ENCODE results near the gene AGBL4. TPM values are rescaled to one million over a fixed set of nuclear protein-coding genes. Genes with fewer than 3 reads are reported as not detected.
A peak's percentile ranks its signal among the peaks of the same experiment; 100 is the strongest.
"Not testable (repeated sequence)": the region's sequence is repeated elsewhere in the genome, so short reads cannot be mapped to it uniquely, and the experiment has no call there.

The AGBL4 gene
- 0.37 TPM for total RNA-seq
- polyA plus RNA-seq = 0.08 TPM

GRCh38 chr1:50023292-50024159, at the start of gene AGBL4:
Gene AGBL4 (minus strand): TSS chr1:50023954.
- no peaks in the 10 kb centered on the region for H3K36me3 ChIP-seq (ENCODE audit: insufficient read depth)
- no peaks in the 10 kb centered on the region for H3K4me1 ChIP-seq (ENCODE audit: insufficient read depth)
- no peak within 1 kb of the TSS for H3K27ac ChIP-seq (ENCODE audit: low read depth)
- H3K4me3 ChIP-seq (ENCODE audit: low read depth, low read length) = peak within 1 kb of the TSS; percentile 32
- peak; percentile 7 for DNase-seq (ENCODE audit: extremely low spot score)
- WGBS = 6% methylated on average over 56 of the region's 56 CpGs

- H3K4me3 ChIP-seq (ENCODE audit: low read depth, low read length) = no peak overlapping the region
- no peak for DNase-seq (ENCODE audit: extremely low spot score)
- 31% methylated on average over 1 of the region's 1 CpG for WGBS
Measured at GRCh38 chr1:50066806-50067205, 43.1 kb upstream of the AGBL4 start.

GRCh38 chr1:50060279-50060678, 36.5 kb upstream of the AGBL4 start:
- H3K36me3 ChIP-seq (ENCODE audit: insufficient read depth) = no peaks in the 10 kb centered on the region
- H3K4me3 ChIP-seq (ENCODE audit: low read depth, low read length) = no peak overlapping the region
- H3K27ac ChIP-seq (ENCODE audit: low read depth) = no peak overlapping the region
- no peaks in the 10 kb centered on the region for H3K4me1 ChIP-seq (ENCODE audit: insufficient read depth)
- WGBS = 76% methylated on average over 3 of the region's 3 CpGs
- no peak for DNase-seq (ENCODE audit: extremely low spot score)

More at GRCh38 chr1:50066806-50067205, 43.1 kb upstream of the AGBL4 start:
- Histone ChIP-seq H3K4me1 (ENCODE audit: insufficient read depth) (no peaks in the 10 kb centered on the region), H3K27ac (ENCODE audit: low read depth) (no peak overlapping the region), H3K36me3 (ENCODE audit: insufficient read depth) (no peaks in the 10 kb centered on the region)

GRCh38 chr1:50048791-50049190, 25.0 kb upstream of the AGBL4 start:
- H3K4me1 ChIP-seq (ENCODE audit: insufficient read depth) = no peaks in the 10 kb centered on the region
- WGBS = 37% methylated on average over 2 of the region's 2 CpGs
- DNase-seq (ENCODE audit: extremely low spot score) = no peak
- no peaks in the 10 kb centered on the region for H3K36me3 ChIP-seq (ENCODE audit: insufficient read depth)
- H3K4me3 ChIP-seq (ENCODE audit: low read depth, low read length) = no peak overlapping the region
- no peak overlapping the region for H3K27ac ChIP-seq (ENCODE audit: low read depth)

DNA sequence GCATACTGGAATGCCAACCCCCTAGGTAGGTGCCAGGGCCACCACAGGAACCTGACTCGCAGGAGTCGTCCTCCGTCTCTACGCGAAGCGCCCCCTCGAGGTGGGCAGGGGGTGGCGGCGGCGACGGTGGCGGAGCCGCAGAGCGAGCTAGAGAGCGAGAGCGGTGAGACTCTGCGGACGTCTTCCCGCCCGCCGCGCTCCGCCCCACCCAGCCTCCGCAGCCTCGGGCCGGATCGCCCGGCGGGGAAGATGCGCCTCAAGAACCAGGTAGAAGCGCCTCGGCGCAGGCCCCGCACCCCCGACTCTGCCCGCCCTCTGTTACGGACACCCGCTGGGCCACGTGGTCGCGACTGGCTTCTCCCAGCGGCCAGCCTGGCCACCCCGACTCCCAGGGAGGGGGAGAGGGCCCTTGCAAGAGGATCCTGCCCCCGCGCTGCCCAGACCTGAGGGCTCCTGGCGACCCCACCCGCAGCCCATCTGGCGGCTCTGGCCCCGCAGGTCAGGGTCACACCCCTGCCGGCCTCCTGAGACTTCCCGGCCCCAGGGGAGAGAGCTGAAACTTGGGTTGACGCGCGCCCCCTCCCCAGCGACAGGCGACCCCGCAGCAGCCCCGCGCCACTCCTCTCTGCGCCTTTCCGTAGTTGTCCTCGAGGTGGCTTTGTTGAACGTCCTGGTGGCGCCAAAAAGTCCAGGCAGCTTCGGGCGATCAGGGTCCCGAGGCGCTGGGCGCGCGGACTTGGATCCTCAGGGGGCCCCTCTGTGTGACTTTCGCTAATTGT, 24.4 kb upstream of the AGBL4 start:
- H3K36me3 ChIP-seq (ENCODE audit: insufficient read depth) = no peaks in the 10 kb centered on the region
- 2% methylated on average over 72 of the region's 72 CpGs for WGBS
- H3K4me3 ChIP-seq (ENCODE audit: low read depth, low read length) = no peak overlapping the region
- no peaks in the 10 kb centered on the region for H3K4me1 ChIP-seq (ENCODE audit: insufficient read depth)
- no peak for DNase-seq (ENCODE audit: extremely low spot score)
- H3K27ac ChIP-seq (ENCODE audit: low read depth) = no peak overlapping the region

- no peak overlapping the region for H3K4me3 ChIP-seq (ENCODE audit: low read depth, low read length)
- H3K4me1 ChIP-seq (ENCODE audit: insufficient read depth) = no peaks in the 10 kb centered on the region
- no peaks in the 10 kb centered on the region for H3K36me3 ChIP-seq (ENCODE audit: insufficient read depth)
- no peak for DNase-seq (ENCODE audit: extremely low spot score)
- no peak overlapping the region for H3K27ac ChIP-seq (ENCODE audit: low read depth)
- WGBS = 50% methylated on average over 5 of the region's 5 CpGs
Measured at GRCh38 chr1:50038237-50038809, 14.6 kb upstream of the AGBL4 start.

DNA sequence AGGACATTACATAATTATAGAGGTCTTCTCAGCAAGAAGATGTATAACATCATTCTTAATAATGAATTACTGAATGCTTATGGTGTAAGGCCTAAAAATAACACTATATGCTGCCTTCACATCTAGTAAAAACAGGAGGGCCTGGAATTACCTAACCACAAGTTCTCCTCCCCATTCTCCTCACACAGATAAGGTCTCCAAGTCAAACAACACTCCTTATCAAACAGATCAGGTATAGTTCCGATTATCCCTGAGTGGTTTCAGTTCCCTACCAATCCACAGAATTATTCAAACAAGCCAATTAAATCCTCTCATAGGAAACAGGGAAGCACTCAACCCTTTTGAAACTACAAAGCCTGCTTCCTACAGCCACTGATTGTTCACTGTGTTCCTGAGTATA, 4.0 kb upstream of the AGBL4 start:
- Histone ChIP-seq H3K4me3 (ENCODE audit: low read depth, low read length) (no peak overlapping the region), H3K36me3 (ENCODE audit: insufficient read depth) (no peaks in the 10 kb centered on the region), H3K4me1 (ENCODE audit: insufficient read depth) (no peaks in the 10 kb centered on the region), H3K27ac (ENCODE audit: low read depth) (no peak overlapping the region)
- DNase-seq (ENCODE audit: extremely low spot score) = no peak
- 29% methylated on average over 1 of the region's 1 CpG for WGBS

DNA sequence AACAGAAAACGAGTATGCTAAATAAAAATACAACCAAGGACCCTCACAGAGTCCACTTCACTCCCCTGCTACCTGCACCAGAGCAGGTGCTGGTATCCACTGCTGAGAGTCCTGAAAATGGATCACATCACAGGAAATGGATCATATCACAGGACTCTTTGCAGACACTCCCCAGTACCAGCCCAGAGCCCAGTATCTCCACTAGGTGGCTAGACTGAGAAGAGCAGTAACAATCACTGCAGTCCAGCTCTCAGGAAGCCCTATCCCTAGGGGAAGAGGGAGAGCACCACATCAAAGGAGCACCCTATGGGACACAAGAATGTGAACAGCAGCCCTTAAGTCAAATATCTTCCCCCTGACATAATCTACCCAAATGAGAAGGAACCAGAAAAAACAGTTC, 28.0 kb downstream of the AGBL4 start:
- H3K36me3 ChIP-seq (ENCODE audit: insufficient read depth) = no peaks in the 10 kb centered on the region
- no peak overlapping the region for H3K27ac ChIP-seq (ENCODE audit: low read depth)
- H3K4me1 ChIP-seq (ENCODE audit: insufficient read depth) = no peaks in the 10 kb centered on the region
- DNase-seq (ENCODE audit: extremely low spot score) = no peak
- no peak overlapping the region for H3K4me3 ChIP-seq (ENCODE audit: low read depth, low read length)
- WGBS = 12% methylated on average over 1 of the region's 1 CpG

DNA sequence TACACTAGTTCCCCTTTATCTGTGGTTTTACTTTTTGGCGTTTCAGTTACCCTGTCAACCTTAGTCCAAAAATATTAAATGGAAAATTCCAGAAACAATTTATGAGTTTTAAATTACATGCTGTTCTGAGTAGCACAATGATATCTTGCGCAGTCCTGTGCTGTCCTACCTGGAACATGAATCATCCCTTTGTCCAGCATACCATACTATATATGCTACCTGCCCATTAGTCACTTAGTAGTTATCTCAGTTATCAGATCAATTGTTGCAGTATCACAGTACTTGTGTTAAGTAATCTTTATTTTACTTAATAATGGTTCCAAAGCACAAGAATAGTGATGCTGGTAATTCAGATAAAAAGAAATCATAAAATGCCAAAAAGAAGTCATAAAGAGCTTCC, 52.7 kb downstream of the AGBL4 start:
- Histone ChIP-seq H3K27ac (ENCODE audit: low read depth) (no peak overlapping the region), H3K36me3 (ENCODE audit: insufficient read depth) (no peaks in the 10 kb centered on the region), H3K4me1 (ENCODE audit: insufficient read depth) (no peaks in the 10 kb centered on the region), H3K4me3 (ENCODE audit: low read depth, low read length) (no peak overlapping the region)
- no peak for DNase-seq (ENCODE audit: extremely low spot score)
- WGBS = 82% methylated on average over 2 of the region's 2 CpGs

DNA sequence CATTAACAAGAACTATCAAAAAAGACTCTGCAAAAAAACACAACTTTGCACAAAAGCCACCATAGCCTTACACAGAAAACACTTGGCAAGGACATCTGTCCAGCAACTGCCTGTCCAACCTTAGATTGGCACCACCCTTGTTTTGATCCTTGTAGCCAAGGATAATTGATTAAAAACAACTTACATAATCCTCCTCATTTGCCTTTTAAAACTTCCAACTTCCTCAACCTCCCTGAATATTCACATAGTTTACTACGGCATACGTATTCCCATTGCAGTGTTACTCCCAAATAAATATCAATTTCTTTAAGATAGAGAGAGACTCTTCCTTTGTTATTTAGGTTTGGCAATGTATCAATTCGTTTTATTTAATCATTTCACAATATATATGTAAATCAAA, 72.4 kb downstream of the AGBL4 start:
- no peak overlapping the region for H3K4me3 ChIP-seq (ENCODE audit: low read depth, low read length)
- no peak for DNase-seq (ENCODE audit: extremely low spot score)
- no peaks in the 10 kb centered on the region for H3K4me1 ChIP-seq (ENCODE audit: insufficient read depth)
- no peaks in the 10 kb centered on the region for H3K36me3 ChIP-seq (ENCODE audit: insufficient read depth)
- 60% methylated on average over 3 of the region's 3 CpGs for WGBS
- no peak overlapping the region for H3K27ac ChIP-seq (ENCODE audit: low read depth)

GRCh38 chr1:49915301-49915700, 108.5 kb downstream of the AGBL4 start:
- WGBS = 93% methylated on average over 11 of the region's 11 CpGs
- not testable (repeated sequence) for DNase-seq (ENCODE audit: extremely low spot score); H3K4me3 ChIP-seq (ENCODE audit: low read depth, low read length); H3K27ac ChIP-seq (ENCODE audit: low read depth); H3K4me1 ChIP-seq (ENCODE audit: insufficient read depth); H3K36me3 ChIP-seq (ENCODE audit: insufficient read depth)

GRCh38 chr1:49906365-49906764, 117.4 kb downstream of the AGBL4 start:
- H3K4me1 ChIP-seq (ENCODE audit: insufficient read depth) = no peaks in the 10 kb centered on the region
- 75% methylated on average over 3 of the region's 3 CpGs for WGBS
- no peak overlapping the region for H3K27ac ChIP-seq (ENCODE audit: low read depth)
- no peaks in the 10 kb centered on the region for H3K36me3 ChIP-seq (ENCODE audit: insufficient read depth)
- H3K4me3 ChIP-seq (ENCODE audit: low read depth, low read length) = no peak overlapping the region
- DNase-seq (ENCODE audit: extremely low spot score) = no peak

DNA sequence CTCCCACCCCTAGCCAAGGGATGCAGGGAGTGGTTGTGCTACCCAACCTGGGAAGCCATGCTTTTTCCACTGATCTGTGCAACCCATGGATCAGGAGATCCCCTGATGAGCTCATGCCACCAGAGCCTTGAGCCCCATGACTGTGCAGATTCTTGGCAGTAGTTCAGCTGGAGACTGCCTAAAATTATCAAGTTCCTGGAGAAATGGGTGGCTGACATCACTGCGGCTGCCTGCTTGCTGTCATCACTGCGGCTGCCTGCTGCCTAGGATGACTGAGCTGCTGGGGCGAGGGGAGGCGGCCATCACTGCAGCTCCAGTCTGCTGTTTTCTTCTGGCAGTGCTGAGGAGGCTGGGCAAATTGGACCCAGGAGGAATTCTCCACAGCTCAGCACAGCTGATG, 159.2 kb downstream of the AGBL4 start:
- 85% methylated on average over 4 of the region's 4 CpGs for WGBS
- DNase-seq (ENCODE audit: extremely low spot score) = no peak
- H3K36me3 ChIP-seq (ENCODE audit: insufficient read depth) = no peaks in the 10 kb centered on the region
- no peak overlapping the region for H3K4me3 ChIP-seq (ENCODE audit: low read depth, low read length)
- H3K27ac ChIP-seq (ENCODE audit: low read depth) = no peak overlapping the region
- no peaks in the 10 kb centered on the region for H3K4me1 ChIP-seq (ENCODE audit: insufficient read depth)

GRCh38 chr1:49854741-49855140, 169.0 kb downstream of the AGBL4 start:
- Histone ChIP-seq H3K4me1 (ENCODE audit: insufficient read depth) (no peaks in the 10 kb centered on the region), H3K4me3 (ENCODE audit: low read depth, low read length) (no peak overlapping the region), H3K36me3 (ENCODE audit: insufficient read depth) (no peaks in the 10 kb centered on the region), H3K27ac (ENCODE audit: low read depth) (no peak overlapping the region)
- no peak for DNase-seq (ENCODE audit: extremely low spot score)

Measured in urinary bladder (tissue), 4 donors.